Measurements from ENCODE around the gene LMBR1L.
"Not testable (repeated sequence)": the region's sequence is repeated elsewhere in the genome, so short reads cannot be mapped to it uniquely, and the experiment has no call there.

The LMBR1L gene

GRCh38 chr12:49131051-49131893, 20.6 kb upstream of the LMBR1L start, which contains the start of gene TUBA1B:
TSS of gene TUBA1B (minus strand) at chr12:49131395. CDS start at chr12:49131300, 95 bp downstream.
- DNase-seq (ENCODE audit: low read depth) = peak; percentile 30
- peak within 1 kb of the TSS; percentile 86 for H3K4me3 ChIP-seq (ENCODE audit: low read depth, low read length)
- TF ChIP-seq CTCF (IDR thresholded peaks at IDR 0.05; ENCODE audit: control insufficient read depth, extremely low read depth, insufficient read depth) = no peak

- DNase-seq (ENCODE audit: low read depth) = peak; percentile 74
- peak overlapping the region; percentile 86 for H3K4me3 ChIP-seq (ENCODE audit: low read depth, low read length)
- TF ChIP-seq CTCF (IDR thresholded peaks at IDR 0.05; ENCODE audit: control insufficient read depth, extremely low read depth, insufficient read depth) = peak; percentile 92
Observed at GRCh38 chr12:49130151-49131050, 19.8 kb upstream of the LMBR1L start.

- TF ChIP-seq CTCF (IDR thresholded peaks at IDR 0.05; ENCODE audit: control insufficient read depth, extremely low read depth, insufficient read depth) = no peak
- H3K4me3 ChIP-seq (ENCODE audit: low read depth, low read length) = peak overlapping the region; percentile 86
- DNase-seq (ENCODE audit: low read depth) = no peak
Observed at GRCh38 chr12:49129332-49130150, 18.9 kb upstream of the LMBR1L start.

GRCh38 chr12:49127971-49128370, 17.3 kb upstream of the LMBR1L start:
- H3K4me3 ChIP-seq (ENCODE audit: low read depth, low read length); DNase-seq (ENCODE audit: low read depth): not testable (repeated sequence)

GRCh38 chr12:49126852-49127763, 16.5 kb upstream of the LMBR1L start:
- no peak for DNase-seq (ENCODE audit: low read depth)
- no peak for TF ChIP-seq CTCF (IDR thresholded peaks at IDR 0.05; ENCODE audit: control insufficient read depth, extremely low read depth, insufficient read depth)
- H3K4me3 ChIP-seq (ENCODE audit: low read depth, low read length) = no peak overlapping the region

GRCh38 chr12:49121047-49121696, 10.5 kb upstream of the LMBR1L start:
- H3K4me3 ChIP-seq (ENCODE audit: low read depth, low read length) = no peak overlapping the region
- peak; percentile 70 for TF ChIP-seq CTCF (IDR thresholded peaks at IDR 0.05; ENCODE audit: control insufficient read depth, extremely low read depth, insufficient read depth)
- peak; percentile 60 for DNase-seq (ENCODE audit: low read depth)
